Neural crest cell (in vitro differentiated cells): ENCODE measurements around the gene SEMA6D. TPM values are rescaled to one million over a fixed set of nuclear protein-coding genes. Genes with fewer than 3 reads are reported as not detected.

Source experiments
- DNase-seq: peaks from one replicate; pipeline ENCODE4 v3.0.0; 2021; ENCODE audit warnings: low read depth, mixed read lengths, low spot score
- H3K27ac Mint-ChIP-seq: one replicate; pipeline ENCODE4 v1.8.0; 2021; ENCODE audit warnings: mild to moderate bottlenecking, mixed read lengths; ENCODE audit not compliant: unreplicated experiment
- H3K27me3 Mint-ChIP-seq: 2 replicates; pipeline ENCODE4 v1.8.0; 2021; ENCODE audit warnings: low read depth, mild to moderate bottlenecking, mixed read lengths
- H3K36me3 Mint-ChIP-seq: 2 replicates; pipeline ENCODE4 v1.8.0; 2021; ENCODE audit warnings: low read depth, mild to moderate bottlenecking, mixed read lengths
- H3K4me1 Mint-ChIP-seq: 2 replicates; pipeline ENCODE4 v1.8.0; 2021; ENCODE audit warnings: mixed read lengths
- H3K4me3 Mint-ChIP-seq: one replicate; pipeline ENCODE4 v1.8.0; 2021; ENCODE audit warnings: mild to moderate bottlenecking, mixed read lengths
- H3K9me3 Mint-ChIP-seq: 2 replicates; pipeline ENCODE4 v1.8.0; 2021; ENCODE audit warnings: mixed read lengths
- total RNA-seq: library from RNA; stranded (reverse); gene quantifications from 2 replicates; pipeline ENCODE4 v1.2.1, GENCODE V29; 2021
- TF ChIP-seq, protein P1 (sequence below): fragments of 200-600 bp; sonication (generic); conservative IDR thresholded peaks from 2 replicates; pipeline ENCODE4 v1.5.0; 2021; ENCODE audit warnings: antibody characterized with exemption, mild to moderate bottlenecking

The SEMA6D gene
- total RNA-seq, 1 donor from 2014 or later, result 11.1 TPM

DNA sequence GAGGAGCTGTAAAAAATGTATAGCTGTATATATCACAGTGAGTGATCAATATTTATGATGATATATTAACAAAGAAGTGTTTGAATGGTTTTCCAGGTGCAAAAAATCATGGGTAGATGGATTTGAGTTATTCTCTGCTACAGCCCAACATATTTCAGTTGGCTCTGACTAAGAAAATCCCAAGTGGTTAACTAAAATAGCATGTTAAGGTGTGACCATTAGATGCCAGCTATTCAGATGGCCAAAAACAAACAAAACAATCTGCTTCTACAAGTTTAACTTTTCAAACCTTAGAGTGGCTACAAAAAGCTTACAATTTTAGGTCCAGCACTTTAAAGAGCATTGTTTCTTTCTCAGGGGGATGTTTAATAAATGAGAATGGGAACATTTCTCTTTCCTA, 67.5 kb downstream of the SEMA6D start:
- peaks cover 2% of the 10 kb centered on the region for H3K9me3 Mint-ChIP-seq
- H3K4me1 Mint-ChIP-seq, result no peaks in the 10 kb centered on the region
- TF ChIP-seq, protein P1, sequence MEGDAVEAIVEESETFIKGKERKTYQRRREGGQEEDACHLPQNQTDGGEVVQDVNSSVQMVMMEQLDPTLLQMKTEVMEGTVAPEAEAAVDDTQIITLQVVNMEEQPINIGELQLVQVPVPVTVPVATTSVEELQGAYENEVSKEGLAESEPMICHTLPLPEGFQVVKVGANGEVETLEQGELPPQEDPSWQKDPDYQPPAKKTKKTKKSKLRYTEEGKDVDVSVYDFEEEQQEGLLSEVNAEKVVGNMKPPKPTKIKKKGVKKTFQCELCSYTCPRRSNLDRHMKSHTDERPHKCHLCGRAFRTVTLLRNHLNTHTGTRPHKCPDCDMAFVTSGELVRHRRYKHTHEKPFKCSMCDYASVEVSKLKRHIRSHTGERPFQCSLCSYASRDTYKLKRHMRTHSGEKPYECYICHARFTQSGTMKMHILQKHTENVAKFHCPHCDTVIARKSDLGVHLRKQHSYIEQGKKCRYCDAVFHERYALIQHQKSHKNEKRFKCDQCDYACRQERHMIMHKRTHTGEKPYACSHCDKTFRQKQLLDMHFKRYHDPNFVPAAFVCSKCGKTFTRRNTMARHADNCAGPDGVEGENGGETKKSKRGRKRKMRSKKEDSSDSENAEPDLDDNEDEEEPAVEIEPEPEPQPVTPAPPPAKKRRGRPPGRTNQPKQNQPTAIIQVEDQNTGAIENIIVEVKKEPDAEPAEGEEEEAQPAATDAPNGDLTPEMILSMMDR, result no peak
- H3K27me3 Mint-ChIP-seq, result no peaks in the 10 kb centered on the region
- no peaks in the 10 kb centered on the region for H3K36me3 Mint-ChIP-seq
- DNase-seq, result no peak
- no peak overlapping the region for H3K4me3 Mint-ChIP-seq
- H3K27ac Mint-ChIP-seq, result no peak overlapping the region

GRCh38 chr15:47786371-47786770, 69.1 kb downstream of the SEMA6D start:
- DNase-seq, result no peak
- no peaks in the 10 kb centered on the region for H3K36me3 Mint-ChIP-seq
- no peaks in the 10 kb centered on the region for H3K4me1 Mint-ChIP-seq
- TF ChIP-seq, protein P1, result no peak
- H3K27me3 Mint-ChIP-seq, result no peaks in the 10 kb centered on the region
- no peak overlapping the region for H3K27ac Mint-ChIP-seq
- H3K9me3 Mint-ChIP-seq, result peaks cover 2% of the 10 kb centered on the region
- no peak overlapping the region for H3K4me3 Mint-ChIP-seq

- Mint-ChIP-seq H3K27ac (no peak overlapping the region), H3K4me1 (no peaks in the 10 kb centered on the region), H3K4me3 (no peak overlapping the region), H3K36me3 (no peaks in the 10 kb centered on the region), H3K27me3 (no peaks in the 10 kb centered on the region), H3K9me3 (peaks cover 2% of the 10 kb centered on the region)
- no peak for DNase-seq
- TF ChIP-seq, protein P1, result no peak
Observed at GRCh38 chr15:47787875-47788274, 70.6 kb downstream of the SEMA6D start.

DNA sequence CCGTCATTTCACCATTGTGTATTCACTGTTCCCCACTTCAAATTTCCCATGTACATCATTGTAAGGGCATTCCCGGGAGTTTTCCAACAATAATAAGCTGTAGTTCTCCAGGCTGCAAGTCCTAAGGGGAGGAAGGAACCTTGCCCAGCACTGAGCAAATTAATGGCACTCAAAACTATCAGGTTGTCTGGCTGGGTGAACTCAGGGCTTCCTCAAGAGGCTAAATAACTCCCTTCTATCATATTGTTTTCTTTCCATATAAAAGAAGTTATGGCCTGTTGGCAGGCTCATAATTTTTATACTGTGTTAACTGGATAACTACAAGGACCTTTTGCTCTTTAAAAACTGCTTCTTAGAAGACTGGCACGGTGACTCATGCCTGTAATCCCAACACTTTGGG, 71.4 kb downstream of the SEMA6D start:
- Mint-ChIP-seq H3K27ac (no peak overlapping the region), H3K4me3 (no peak overlapping the region), H3K36me3 (no peaks in the 10 kb centered on the region), H3K4me1 (no peaks in the 10 kb centered on the region), H3K27me3 (no peaks in the 10 kb centered on the region), H3K9me3 (peaks cover 2% of the 10 kb centered on the region)
- no peak for DNase-seq
- TF ChIP-seq, protein P1, result no peak

DNA sequence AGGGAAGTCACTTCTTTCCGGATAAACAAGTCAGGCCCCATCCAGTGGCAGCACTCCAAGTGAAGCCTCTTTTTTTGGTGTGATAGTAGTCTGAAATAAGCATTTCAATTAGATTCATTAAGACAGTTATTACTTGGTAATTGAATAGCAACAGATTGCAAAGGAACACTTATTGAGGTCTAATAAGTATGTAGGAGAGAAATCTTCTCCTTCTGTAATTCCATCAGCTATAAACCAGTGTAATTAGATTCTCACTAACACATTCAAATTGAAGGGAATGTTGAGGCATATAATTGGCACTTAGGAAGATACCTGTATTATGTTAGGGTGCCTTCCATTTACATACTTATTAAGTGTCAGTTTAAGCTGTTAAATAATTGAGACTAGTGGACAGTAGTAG, 73.9 kb downstream of the SEMA6D start:
- no peak overlapping the region for H3K27ac Mint-ChIP-seq
- DNase-seq, result no peak
- H3K4me3 Mint-ChIP-seq, result no peak overlapping the region
- no peaks in the 10 kb centered on the region for H3K27me3 Mint-ChIP-seq
- H3K4me1 Mint-ChIP-seq, result no peaks in the 10 kb centered on the region
- H3K9me3 Mint-ChIP-seq, result peaks cover 2% of the 10 kb centered on the region
- TF ChIP-seq, protein P1, result no peak
- H3K36me3 Mint-ChIP-seq, result no peaks in the 10 kb centered on the region

DNA sequence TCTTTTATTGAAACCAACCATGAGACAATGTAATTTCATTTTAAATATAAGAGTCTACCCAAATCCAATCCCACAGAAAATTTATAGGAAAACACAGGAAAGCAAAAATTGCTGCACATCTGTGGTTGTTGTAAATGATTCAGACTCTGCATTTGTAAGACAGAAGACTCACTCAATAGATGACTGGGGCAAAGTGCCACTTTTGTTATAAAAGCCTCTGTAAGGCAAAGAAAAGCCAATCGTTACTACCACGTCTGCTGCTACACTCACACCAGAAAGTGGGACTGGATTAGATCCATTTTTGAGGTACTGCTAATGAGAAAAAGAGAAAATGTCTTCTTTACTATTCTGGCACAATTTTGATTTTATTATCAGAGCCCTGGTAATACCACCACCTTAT, 74.9 kb downstream of the SEMA6D start:
- Mint-ChIP-seq H3K4me3 (no peak overlapping the region), H3K27ac (no peak overlapping the region), H3K27me3 (no peaks in the 10 kb centered on the region), H3K9me3 (no peaks in the 10 kb centered on the region), H3K36me3 (no peaks in the 10 kb centered on the region), H3K4me1 (no peaks in the 10 kb centered on the region)
- TF ChIP-seq, protein P1, result no peak
- no peak for DNase-seq
